GM12801 (cell line): ENCODE measurements around the gene POLR3B.

Experiments
- TF ChIP-seq, protein P1 (sequence below): IDR thresholded peaks from one replicate; pipeline ENCODE4 v1.5.1; 2011; ENCODE audit warnings: control low read depth; ENCODE audit not compliant: insufficient read length; ENCODE audit errors: extremely low read depth

Gene POLR3B

DNA sequence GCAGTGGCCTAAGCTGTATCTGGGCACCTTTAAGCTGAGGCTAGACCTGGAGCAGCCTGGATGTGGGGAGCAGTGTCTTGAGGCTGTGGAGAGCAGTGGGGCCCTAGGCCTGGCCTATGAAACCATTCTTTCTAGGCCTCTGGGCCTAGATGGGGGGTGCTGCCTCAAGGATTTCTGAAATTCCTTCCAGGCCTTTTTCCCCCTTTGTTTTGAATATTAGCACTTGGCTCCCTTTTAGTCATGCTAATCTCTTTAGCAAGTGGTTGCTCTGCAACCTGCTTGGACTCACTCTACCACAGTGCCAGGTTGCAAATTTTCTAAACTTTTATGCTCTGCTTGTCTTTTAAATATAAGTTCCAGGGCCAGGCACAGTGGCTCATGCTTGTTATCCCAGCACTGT is 183.7 kb downstream of the POLR3B start:
- TF ChIP-seq, protein P1, sequence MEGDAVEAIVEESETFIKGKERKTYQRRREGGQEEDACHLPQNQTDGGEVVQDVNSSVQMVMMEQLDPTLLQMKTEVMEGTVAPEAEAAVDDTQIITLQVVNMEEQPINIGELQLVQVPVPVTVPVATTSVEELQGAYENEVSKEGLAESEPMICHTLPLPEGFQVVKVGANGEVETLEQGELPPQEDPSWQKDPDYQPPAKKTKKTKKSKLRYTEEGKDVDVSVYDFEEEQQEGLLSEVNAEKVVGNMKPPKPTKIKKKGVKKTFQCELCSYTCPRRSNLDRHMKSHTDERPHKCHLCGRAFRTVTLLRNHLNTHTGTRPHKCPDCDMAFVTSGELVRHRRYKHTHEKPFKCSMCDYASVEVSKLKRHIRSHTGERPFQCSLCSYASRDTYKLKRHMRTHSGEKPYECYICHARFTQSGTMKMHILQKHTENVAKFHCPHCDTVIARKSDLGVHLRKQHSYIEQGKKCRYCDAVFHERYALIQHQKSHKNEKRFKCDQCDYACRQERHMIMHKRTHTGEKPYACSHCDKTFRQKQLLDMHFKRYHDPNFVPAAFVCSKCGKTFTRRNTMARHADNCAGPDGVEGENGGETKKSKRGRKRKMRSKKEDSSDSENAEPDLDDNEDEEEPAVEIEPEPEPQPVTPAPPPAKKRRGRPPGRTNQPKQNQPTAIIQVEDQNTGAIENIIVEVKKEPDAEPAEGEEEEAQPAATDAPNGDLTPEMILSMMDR, result no peak

GRCh38 chr12:106551410-106551809 is 193.9 kb downstream of the POLR3B start:
- TF ChIP-seq, protein P1, result no peak

- TF ChIP-seq, protein P1, result no peak
Observed at GRCh38 chr12:106552228-106552627, 194.7 kb downstream of the POLR3B start.
